IPS-NIHi11 (cell line): ENCODE results near the gene AKAP17A.
"Not testable (repeated sequence)": the region's sequence is repeated elsewhere in the genome, so short reads cannot be mapped to it uniquely, and the experiment has no call there.

ENCODE experiments used
- DNase-seq: peaks from one replicate; pipeline ENCODE4 v3.0.0; 2012; ENCODE audit warnings: mixed read lengths, low spot score

The AKAP17A gene

DNA sequence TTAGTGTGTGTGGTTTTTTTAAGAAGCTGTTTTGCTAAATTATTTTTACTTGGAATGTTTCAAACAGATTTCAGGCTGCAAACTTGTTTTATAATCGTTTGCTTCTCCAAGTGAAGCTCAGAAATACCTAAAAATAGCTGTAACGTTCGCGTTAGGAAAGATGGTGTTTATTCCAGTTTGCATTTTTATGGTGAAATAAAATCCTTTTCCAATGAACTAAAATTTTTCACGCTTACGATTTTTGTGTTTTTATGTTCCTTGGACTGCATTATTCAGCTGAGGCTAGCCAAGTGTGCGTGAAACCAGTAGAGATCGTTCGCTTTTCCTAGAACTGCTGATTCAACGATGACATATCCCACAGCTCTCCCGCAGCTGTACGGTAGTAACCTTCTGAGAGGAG, 10.9 kb downstream of the AKAP17A start:
- no peak for DNase-seq

DNA sequence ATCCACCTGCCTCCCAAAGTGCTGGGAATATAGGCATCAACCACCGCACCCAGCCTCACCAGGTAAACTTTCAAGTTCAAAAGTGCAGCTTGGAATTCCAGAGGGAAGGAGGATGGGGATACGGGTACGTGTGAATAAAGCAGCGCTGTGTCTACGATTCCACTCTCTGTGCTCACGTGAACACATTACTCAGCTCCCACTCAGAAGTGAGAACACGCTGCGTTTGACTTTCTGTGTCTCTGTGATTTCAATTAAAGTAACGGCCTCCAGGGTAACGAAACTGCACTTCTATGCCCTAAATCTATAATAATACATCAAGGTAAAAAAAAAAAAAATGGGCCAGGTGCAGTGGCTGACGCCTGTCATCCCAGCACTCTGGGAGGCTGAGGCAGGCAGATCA, 15.1 kb downstream of the AKAP17A start:
- no peak for DNase-seq

- no peak for DNase-seq
These were observed 17.9 kb downstream of the AKAP17A start for GRCh38 chrX:1609311-1609710.

GRCh38 chrX:1609762-1610161, 18.4 kb downstream of the AKAP17A start:
- DNase-seq: no peak

DNA sequence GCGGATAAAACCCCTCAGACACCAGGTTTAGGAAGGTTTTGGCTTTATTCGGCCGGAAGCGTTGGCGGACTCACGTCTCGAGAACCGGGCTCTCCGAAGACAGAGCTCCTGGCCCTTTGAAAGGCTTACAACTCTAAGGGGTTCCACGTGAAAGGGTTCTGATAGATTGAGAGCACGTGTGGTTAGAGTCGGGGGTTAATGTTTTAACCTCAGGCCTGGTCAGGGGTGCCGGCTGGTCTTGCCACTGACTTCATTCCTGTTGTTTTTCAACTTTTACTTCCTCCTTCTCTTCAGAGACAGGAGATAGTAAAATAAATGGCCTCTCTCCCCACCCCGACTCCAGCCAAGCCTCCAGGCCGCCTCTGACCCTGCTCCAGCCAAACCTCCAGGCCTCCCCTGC, 18.8 kb downstream of the AKAP17A start:
- DNase-seq: no peak

GRCh38 chrX:1610736-1611135, 19.3 kb downstream of the AKAP17A start:
- no peak for DNase-seq

DNA sequence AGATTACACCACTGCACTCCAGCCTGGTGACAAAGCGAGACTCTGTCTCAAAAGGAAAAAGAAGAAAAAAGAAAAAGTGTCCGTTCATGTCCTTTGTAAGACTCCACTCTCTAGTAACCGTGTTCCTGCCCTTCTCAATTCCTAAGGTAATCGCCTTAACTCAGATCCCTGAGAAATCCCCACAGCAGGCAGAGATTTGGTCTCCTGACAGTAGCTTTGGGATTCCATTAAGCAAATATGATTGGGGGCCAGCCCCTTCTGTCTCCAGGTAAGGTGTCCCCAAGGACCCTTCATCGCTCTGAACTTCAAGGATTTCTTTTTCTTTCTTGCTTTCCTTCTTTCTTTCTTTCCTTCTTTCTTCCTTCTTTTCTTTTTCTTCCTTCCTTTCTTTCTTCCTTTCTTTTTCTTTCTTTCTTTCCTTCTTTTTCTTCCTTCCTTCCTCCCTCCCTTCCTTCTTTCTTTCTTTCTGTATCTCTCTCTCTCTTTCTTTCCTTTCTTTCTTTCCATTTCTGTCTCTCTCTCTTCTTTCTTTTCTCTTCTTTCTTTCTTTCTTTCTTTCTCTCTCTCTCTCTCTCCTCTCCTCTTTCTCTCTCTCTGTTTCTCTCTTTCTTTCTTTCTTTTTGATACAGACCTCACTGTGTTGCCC, 21.4 kb downstream of the AKAP17A start:
- no peak for DNase-seq

- DNase-seq: peak; percentile 66
These were observed 23.5 kb downstream of the AKAP17A start, which contains the start of gene ASMT for GRCh38 chrX:1614927-1615326. ASMT (plus strand) TSS chrX:1615059; CDS start chrX:1615200, 141 bp downstream.

DNA sequence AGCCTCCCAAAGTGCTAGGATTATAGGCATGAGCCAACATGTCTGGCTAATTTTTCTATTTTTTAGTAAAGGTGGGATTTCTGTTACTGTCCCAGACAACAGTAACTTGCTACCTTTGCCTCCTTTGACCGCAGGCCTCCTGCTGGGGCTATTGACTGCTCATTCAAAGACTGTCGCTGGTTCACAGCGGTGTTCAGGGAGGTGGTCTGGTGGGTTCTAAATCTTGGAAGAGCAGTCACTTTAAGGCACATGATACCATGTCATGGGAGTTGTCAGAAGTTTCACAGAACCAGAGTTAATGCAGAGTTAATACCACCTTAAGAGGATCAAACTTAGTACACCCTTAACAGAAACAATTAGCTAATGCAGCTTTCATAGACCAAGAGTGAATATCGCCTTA, 27.3 kb downstream of the AKAP17A start:
- no peak for DNase-seq

- DNase-seq: no peak
These were observed 32.3 kb downstream of the AKAP17A start for GRCh38 chrX:1623691-1624090.

- DNase-seq: not testable (repeated sequence)
These were observed 32.9 kb downstream of the AKAP17A start for GRCh38 chrX:1624158-1624860.

DNA sequence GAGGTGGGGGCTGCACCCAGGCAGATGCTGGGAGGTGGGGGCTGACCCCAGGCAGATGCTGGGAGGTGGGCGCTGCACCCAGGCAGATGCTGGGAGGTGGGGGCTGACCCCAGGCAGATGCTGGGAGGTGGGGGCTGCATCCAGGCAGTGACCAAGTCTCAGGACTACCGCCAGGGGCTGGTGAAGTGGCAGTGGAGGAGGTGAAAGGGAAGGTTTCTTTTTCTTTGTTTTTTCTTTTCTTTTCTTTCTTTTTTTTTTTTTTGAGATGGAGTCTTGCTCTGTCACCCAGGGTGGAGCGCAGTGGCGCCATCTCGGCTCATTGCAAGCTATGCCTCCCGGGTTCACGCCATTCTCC, 33.4 kb downstream of the AKAP17A start:
- not testable (repeated sequence) for DNase-seq

DNA sequence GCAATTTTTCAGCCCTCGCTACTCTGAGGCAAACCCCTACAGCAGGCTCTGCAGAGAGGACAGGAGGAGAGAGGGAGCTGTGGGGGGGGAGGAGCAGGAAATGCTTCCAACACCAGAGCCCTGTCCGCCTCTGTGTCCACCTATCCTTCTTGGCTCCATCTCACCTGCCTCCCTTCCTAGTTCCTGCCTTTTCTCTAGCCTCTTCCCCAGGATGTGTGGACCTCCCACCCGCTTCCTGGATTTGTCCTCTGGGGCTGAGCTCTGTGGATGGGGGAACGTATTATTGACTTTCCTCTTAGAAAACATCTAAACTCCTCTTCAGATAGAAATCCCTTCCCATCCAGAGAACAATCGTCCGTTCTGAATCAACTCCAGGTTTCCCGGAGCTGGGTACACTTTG, 37.8 kb downstream of the AKAP17A start:
- no peak for DNase-seq

DNA sequence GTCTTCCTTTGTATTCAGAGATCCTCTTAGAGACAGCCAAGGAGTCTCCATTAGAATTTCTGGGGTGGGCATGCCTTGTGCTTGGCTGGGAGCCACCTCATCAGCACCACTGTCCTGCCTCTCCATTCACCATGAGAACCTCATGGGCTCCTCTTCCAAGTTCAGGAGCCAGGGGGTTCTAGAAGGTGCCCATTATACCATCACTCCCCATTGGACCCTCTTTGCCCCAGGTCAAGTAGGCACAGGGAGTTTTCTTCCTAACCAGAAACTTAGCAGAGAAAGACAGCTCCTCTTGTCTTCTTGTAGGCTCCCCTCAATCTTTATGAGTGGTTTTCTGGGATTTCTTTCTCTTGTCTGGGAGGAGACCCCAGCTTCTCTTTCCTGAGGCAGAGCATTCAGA, 54.6 kb downstream of the AKAP17A start:
- DNase-seq: no peak

DNA sequence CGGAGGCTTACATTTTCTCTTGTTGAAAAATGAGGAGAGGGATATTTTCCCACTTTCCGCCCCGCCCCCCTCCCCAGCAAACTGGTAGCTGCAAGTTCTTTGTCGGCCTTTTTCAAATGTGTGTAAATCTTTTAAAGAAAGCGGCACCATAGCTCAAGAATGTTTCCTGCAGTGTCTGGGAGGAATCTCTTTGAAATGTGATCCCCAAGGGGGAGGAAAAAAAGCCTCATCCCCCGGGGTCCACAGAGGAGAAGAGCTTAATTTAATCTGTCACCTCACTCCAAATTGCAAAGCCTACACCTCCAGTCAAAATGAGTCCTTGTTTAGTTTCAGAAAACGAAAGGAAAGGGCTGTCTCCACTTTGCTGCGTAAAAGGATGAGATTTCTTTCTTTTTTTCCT, 58.2 kb downstream of the AKAP17A start:
- DNase-seq: peak; percentile 65
